Glomerular visceral epithelial cell (primary cell): ENCODE data around the gene LSS.
"Not testable (repeated sequence)": the region's sequence is repeated elsewhere in the genome, so short reads cannot be mapped to it uniquely, and the experiment has no call there.

Experiments used
- DNase-seq: peaks from one replicate; pipeline ENCODE4 v3.0.0-alpha.2; 2016; ENCODE audit errors: extremely low spot score

Gene LSS

GRCh38 chr21:46245213-46245915 is 16.8 kb upstream of the LSS start:
- DNase-seq = no peak

GRCh38 chr21:46244602-46245001 is 16.0 kb upstream of the LSS start:
- no peak for DNase-seq

- DNase-seq = no peak
Measured at GRCh38 chr21:46243960-46244361, 15.4 kb upstream of the LSS start.

- no peak for DNase-seq
Measured at GRCh38 chr21:46243325-46243724, 14.8 kb upstream of the LSS start.

GRCh38 chr21:46241577-46241976 is 13.0 kb upstream of the LSS start:
- not testable (repeated sequence) for DNase-seq

GRCh38 chr21:46239817-46240325 is 11.3 kb upstream of the LSS start:
- no peak for DNase-seq

- no peak for DNase-seq
Measured at GRCh38 chr21:46237474-46237873, 8.9 kb upstream of the LSS start.

GRCh38 chr21:46234436-46234950 is 5.9 kb upstream of the LSS start:
- no peak for DNase-seq

- no peak for DNase-seq
Measured at GRCh38 chr21:46229923-46230260, 1.3 kb upstream of the LSS start.

GRCh38 chr21:46229133-46229922 is 754 bp upstream of the LSS start:
- DNase-seq = no peak

- DNase-seq = no peak
Measured at GRCh38 chr21:46227811-46228344, 696 bp downstream of the LSS start.

GRCh38 chr21:46226920-46227599 is 1.5 kb downstream of the LSS start:
- DNase-seq = peak; percentile 38

GRCh38 chr21:46226146-46226545 is 2.4 kb downstream of the LSS start:
- DNase-seq = no peak

GRCh38 chr21:46223661-46224060 is 4.9 kb downstream of the LSS start:
- not testable (repeated sequence) for DNase-seq

GRCh38 chr21:46223217-46223616 is 5.4 kb downstream of the LSS start:
- no peak for DNase-seq

GRCh38 chr21:46222436-46223116 is 6.0 kb downstream of the LSS start:
- DNase-seq = no peak

GRCh38 chr21:46221664-46222435 is 6.7 kb downstream of the LSS start:
- no peak for DNase-seq

GRCh38 chr21:46220847-46221246 is 7.7 kb downstream of the LSS start:
- no peak for DNase-seq

GRCh38 chr21:46220275-46220810 is 8.2 kb downstream of the LSS start:
- DNase-seq = no peak

GRCh38 chr21:46219591-46220239 is 8.9 kb downstream of the LSS start:
- DNase-seq = no peak
